Spleen (tissue), 7 donors: Measurements from ENCODE around the gene DDR2.

ENCODE experiments used
- POLR2A ChIP-seq, 3 donors: fragments of 450-650 bp; IDR thresholded peaks; one replicate each; pipeline ENCODE4 v1.5.1; 2017; ENCODE audit warnings: antibody characterized with exemption in 3 of 3, mild to moderate bottlenecking in 1 of 3
- POLR2AphosphoS5 ChIP-seq, 3 donors: sonication (generic); formaldehyde crosslinking; IDR thresholded peaks; one replicate each; pipeline ENCODE4 v1.5.1; 2017; ENCODE audit warnings: antibody characterized with exemption in 3 of 3
- TF ChIP-seq, protein P1 (sequence below), 11 experiments: fragments of 200-600 bp in 7 of 11; fragments of 450-650 bp in 4 of 11; sonication (generic) in 4 of 11; IDR thresholded peaks in 8 of 11; conservative IDR thresholded peaks in 3 of 11; 1 replicate in 7 of 11; 2 replicates in 4 of 11; pipeline versions ENCODE4 v1.4.0 to v1.8.0; 2016 to 2021; ENCODE audit warnings: antibody characterized with exemption in 11 of 11, inconsistent platforms in 4 of 11, mild to moderate bottlenecking in 1 of 11
- donor health status: DM: no; HTN: no; CAD: no; lungs with moderate emphysema.
- donor health status: DM: no; HTN: no; CAD: no.
- donor health status: DM: no; HTN: no; CAD: no.

- TF ChIP-seq POLR2AphosphoS5 (IDR thresholded peaks at IDR 0.05) (no peak), POLR2A (IDR thresholded peaks at IDR 0.05) (no peak)
- TF ChIP-seq, protein P1, sequence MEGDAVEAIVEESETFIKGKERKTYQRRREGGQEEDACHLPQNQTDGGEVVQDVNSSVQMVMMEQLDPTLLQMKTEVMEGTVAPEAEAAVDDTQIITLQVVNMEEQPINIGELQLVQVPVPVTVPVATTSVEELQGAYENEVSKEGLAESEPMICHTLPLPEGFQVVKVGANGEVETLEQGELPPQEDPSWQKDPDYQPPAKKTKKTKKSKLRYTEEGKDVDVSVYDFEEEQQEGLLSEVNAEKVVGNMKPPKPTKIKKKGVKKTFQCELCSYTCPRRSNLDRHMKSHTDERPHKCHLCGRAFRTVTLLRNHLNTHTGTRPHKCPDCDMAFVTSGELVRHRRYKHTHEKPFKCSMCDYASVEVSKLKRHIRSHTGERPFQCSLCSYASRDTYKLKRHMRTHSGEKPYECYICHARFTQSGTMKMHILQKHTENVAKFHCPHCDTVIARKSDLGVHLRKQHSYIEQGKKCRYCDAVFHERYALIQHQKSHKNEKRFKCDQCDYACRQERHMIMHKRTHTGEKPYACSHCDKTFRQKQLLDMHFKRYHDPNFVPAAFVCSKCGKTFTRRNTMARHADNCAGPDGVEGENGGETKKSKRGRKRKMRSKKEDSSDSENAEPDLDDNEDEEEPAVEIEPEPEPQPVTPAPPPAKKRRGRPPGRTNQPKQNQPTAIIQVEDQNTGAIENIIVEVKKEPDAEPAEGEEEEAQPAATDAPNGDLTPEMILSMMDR (IDR thresholded peaks at IDR 0.05 in 8 of 11, conservative IDR thresholded peaks at IDR 0.05 in 3 of 11) = no peak
These were observed 33.9 kb downstream of the DDR2 start for GRCh38 chr1:162666006-162666645.
